HG03103 (cell line): ENCODE measurements around the gene RILPL2.
"Not testable (repeated sequence)": the region's sequence is repeated elsewhere in the genome, so short reads cannot be mapped to it uniquely, and the experiment has no call there.

Source experiments
- ATAC-seq: cut with Tn5 transposase; IDR thresholded peaks from one replicate; pipeline ENCODE4 v1.9.1; 2021; ENCODE audit warnings: low read depth; ENCODE audit not compliant: unreplicated experiment

The RILPL2 gene

DNA sequence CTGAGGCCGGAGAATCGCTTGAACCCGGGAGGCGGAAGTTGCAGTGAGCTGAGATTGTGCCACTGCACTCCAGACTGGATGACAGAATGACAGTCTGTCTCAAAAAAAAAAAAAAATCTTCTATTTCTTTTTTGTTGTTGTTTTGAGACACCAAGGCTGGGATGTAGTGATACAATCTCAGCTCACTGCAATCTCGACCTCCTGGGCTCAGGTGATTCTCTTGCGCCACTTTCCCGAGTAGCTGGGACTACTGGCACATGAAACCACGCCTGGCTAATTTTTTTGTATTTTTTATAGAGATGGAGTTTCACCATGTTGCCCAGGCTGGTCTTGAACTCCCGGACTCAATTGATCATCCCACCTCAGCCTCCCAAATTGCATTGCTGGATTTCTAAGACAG is 14.2 kb upstream of the RILPL2 start:
- no peak for ATAC-seq

DNA sequence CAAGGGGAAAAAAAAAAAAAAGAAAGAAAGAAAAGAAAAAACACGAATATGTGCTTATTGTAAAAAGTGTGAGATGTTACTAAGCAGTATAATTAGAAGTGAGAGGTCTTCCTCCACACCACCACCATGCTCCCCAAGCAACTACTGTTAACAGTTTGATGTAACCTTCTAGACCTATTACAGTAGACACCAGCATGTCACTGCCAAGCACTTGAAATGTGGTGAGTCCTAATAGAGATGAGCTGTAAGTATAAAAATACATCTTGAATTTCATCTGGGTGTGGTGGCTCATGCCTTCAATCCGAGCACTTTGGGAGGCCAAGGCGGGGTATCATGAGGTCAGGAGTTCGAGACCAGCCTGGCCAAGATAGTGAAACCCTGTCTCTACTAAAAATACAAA is 13.4 kb upstream of the RILPL2 start:
- no peak for ATAC-seq

- no peak for ATAC-seq
Observed at GRCh38 chr12:123449249-123449733, 12.8 kb upstream of the RILPL2 start.

DNA sequence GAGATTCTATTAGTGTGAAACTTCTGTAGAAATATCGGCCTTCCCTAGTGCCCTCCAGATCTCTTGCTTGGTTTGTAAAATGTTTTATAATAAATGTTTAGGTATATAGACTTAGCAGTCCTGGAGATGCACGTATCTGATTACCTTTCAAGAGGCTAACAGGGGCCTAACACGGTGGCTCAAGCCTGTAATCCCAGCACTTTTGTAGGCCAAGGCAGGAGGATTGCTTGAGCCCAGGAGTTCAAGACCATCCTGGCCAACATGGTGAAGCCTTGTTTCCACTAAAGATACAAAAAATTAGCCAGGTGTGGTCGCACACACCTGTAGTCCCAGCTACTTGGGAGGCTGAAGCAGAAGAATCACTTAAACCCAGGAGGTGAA is 9.8 kb upstream of the RILPL2 start:
- no peak for ATAC-seq

- ATAC-seq: no peak
Observed at GRCh38 chr12:123445388-123446332, 9.2 kb upstream of the RILPL2 start.

GRCh38 chr12:123444092-123445026 is 7.9 kb upstream of the RILPL2 start:
- ATAC-seq: no peak

DNA sequence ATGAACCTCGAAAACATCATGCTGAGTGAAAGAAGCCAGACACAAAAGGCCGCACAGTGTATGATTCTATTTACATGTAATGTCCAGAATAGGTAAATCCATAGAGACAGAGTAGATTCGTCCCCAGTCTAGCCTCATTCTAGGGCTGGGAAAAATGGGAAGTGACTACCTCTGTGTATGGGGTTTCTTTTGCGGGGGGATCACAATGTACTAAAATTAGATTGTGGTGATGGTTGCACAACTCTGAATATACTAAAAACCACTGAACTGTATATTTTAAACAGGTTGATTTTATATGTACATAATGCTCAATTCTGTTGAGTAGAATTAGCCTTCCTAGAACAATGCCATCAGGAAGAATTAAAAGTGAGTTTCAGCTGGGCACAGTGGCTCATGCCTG is 6.3 kb upstream of the RILPL2 start:
- no peak for ATAC-seq

GRCh38 chr12:123441523-123442164 is 5.2 kb upstream of the RILPL2 start:
- no peak for ATAC-seq

DNA sequence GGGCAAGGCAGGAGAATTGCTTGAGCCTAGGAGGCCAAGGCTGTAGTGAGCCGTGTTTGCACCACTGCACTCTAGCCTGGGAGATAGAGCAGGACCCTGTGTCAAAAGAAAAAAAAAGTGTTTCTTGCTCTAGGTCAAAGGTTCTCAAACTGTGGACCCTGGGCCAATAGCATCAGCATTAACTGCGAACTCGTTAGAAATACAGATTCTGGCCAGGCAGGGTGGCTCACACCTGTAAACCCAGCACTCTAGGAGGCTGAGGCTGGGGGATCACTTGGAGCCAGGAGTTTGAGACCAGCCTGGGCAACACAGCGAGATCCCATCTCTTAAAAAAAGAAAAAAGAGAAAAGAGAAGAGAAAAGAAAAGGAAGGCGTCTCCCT is 858 bp downstream of the RILPL2 start:
- ATAC-seq: no peak

DNA sequence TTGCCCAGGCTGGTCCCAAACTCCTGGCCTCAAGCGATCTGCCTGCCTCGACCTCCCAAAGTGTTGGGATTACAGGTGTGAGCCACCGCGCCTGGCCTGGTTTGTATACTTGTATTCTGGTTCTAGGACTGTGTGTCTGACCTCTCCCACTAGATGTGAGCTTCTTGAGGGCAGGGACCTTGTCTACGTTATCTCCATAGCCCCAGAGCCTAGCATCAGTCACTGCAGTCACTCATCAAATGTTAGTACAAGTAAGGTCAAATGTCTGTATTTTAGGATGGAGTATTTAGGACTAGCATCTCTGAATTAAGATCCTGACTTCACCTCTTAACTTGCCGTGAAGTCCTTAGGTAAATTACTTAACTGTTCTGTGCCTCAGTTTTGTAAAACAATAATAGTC is 2.9 kb downstream of the RILPL2 start:
- no peak for ATAC-seq

- ATAC-seq: not testable (repeated sequence)
Observed at GRCh38 chr12:123431951-123432817, 4.3 kb downstream of the RILPL2 start.

DNA sequence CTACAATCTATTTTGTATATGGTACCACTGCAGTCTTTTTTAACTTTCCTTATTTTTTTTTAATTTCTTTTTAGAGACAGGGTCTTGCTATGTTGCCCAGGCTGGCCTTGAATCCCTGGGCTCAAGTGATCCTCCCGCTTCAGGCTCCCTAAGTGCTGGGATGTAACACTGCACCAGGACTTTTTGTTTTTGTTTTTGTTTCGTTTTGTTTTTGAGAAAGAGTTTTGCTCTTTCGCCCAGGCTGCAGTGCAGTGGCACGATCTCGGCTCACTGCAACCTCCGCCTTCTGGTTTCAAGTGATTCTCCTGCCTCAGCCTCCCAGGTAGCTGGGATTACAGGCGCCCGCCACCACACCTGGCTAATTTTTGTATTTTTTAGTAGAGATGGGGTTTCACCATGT is 7.4 kb downstream of the RILPL2 start:
- ATAC-seq: not testable (repeated sequence)

- no peak for ATAC-seq
Observed at GRCh38 chr12:123428591-123428990, 7.9 kb downstream of the RILPL2 start.

DNA sequence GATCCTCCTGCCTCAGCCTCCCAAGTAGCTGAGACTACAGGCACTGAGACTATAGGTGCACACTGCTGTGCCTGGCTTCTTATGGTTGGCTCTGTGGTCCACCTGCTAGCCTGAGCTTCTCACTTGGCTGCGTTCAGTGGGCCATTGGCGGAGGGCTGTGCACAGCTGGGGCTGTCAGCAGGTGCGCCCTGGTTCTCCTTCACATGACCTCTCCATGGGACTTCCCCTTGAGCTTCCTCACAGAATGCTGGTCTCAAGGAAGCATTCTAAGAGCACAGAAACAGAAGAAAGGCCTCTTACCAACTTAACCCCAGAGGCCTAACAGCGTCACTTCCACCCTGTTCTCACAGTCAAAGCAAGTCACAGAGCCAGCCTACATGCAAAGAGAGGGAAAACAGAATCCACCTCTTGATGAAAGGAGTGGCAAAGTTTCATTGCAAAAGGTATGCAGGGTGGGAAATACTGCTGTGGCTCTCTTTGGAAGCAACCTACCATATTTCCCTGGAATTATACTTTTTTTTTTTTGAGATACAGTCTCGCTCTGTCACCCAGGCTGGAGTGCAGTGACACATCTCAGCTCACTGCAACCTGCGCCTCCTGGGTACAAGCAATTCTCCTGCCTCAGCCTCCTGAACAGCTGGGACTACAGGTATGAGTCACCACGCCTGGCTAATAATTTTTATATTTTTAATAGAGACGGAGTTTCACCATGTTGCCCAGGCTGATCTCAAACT is 9.3 kb downstream of the RILPL2 start:
- peak; percentile 84 for ATAC-seq

DNA sequence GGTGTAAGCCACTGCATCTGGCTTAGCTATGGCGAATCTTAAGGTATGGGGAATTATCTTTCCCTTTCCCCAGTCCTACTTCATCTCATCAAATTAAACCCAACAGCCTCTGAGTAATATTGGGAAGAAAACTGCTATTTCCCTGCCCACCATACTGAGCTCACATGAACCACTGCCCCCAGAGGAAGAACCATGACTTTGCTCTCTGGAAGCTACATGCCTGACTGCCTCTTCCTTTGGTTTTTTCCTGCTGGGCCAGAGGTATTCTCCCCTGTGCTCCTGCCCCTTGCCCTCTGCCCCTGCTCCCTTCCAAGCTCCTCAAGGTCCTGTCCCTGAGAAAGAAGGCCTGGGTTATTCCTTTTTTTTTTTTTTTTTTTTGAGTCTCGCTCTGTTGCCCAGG is 15.2 kb downstream of the RILPL2 start:
- ATAC-seq: no peak

GRCh38 chr12:123410041-123410412 is 26.5 kb downstream of the RILPL2 start:
- no peak for ATAC-seq

DNA sequence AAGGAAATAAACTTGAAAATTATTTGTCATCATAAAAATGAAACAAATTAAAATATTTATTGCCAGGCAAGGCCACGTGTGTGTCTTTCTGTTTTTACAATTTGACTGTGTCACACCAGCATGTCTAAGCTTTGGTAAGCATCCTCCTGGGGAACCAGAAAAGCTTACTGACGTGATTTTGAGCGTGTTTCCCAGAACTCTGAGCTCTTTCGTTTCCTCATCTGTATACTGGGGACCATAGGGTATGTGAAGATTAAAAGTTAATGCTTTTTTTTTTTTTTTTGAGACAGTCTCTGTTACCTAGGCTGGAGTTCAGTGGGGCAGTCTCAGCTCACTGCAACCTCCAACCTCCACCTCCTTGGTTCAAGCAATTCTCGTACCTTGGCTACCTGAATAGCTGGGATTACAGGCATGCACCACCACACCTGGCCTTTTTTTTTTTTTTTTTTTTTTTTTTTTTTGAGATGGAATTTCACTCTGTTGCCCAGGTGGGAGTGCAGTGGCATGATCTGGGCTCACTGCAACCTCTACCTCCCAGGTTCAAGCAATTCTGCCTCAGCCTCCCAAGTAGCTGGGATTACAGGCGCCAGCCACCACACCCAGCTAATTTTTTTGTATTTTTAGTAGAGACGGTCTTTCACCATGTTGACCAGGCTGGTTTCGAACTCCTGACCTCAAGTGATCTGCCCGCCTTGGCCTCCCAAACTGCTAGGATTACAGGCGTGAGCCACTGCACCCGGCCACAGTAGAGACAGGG is 27.0 kb downstream of the RILPL2 start:
- not testable (repeated sequence) for ATAC-seq

DNA sequence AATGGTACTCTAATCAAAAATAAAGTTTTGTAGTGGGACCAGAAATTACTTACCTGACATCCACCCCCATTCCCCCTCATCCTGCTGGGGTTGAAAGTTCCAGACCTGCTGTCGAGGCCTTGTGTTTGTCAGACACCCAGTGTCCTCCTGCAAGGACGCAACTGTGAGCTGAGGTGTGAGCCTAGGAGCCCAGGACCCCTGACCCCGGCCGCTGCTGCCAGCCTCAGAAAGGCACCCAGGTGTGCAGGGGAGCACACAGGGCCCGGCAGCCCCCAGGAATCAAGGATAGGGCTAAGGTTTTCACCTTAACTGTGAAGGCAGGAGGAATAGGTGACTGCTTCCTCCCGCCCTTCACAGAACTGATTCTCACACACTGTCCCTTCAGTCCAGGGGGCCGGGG is 27.9 kb downstream of the RILPL2 start:
- not testable (repeated sequence) for ATAC-seq
